ENCODE results near the gene SKIC8. TPM values are rescaled to one million over a fixed set of nuclear protein-coding genes. Genes with fewer than 3 reads are reported as not detected.

SKIC8 gene
- 10 to 100 TPM; 39.4 to 42.4 TPM for total RNA-seq

DNA sequence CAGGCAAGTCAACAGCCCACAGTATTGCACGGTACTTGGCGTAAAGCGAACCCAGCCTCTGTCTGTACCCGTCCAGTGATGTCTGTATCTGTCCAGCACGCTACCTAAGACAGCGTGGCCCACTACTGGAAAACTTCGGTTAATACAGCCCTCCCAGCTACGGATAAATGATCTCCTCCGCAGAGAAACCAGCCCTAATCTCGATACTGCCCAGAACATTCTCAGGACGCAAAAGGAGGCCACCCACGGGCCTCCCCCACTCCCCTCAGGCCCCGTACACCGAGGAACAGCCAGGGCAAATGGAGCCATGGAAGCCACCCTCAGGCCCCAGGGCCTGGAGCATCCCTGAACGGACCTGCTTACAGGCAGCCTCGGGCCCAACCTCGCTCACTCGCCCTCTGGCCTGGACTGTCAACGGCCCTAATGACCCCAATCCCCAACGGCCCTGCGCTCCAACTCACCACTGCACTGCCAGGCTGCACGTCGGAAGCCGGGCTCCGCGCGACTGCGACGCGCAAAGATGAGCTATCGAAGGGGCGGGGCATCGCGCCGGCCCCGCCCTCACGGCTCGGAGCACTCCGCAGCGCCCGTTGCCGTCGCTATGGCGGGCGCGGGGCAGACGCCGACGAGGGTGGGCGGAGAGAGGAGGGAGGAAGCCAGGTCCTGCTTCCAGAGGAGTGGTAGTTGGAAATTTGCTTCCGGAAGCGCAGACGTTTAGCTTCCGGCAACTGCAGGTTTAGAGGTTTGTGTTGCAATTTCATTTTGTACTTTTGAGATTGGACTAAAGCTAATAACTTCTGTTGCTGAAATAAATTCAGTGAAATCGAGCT is at the start of gene SKIC8:
SKIC8 (minus strand) TSS at position 509 of the 830 bp plus-strand sequence. CDS start 3,923 bp downstream, outside the sequence.

DNA sequence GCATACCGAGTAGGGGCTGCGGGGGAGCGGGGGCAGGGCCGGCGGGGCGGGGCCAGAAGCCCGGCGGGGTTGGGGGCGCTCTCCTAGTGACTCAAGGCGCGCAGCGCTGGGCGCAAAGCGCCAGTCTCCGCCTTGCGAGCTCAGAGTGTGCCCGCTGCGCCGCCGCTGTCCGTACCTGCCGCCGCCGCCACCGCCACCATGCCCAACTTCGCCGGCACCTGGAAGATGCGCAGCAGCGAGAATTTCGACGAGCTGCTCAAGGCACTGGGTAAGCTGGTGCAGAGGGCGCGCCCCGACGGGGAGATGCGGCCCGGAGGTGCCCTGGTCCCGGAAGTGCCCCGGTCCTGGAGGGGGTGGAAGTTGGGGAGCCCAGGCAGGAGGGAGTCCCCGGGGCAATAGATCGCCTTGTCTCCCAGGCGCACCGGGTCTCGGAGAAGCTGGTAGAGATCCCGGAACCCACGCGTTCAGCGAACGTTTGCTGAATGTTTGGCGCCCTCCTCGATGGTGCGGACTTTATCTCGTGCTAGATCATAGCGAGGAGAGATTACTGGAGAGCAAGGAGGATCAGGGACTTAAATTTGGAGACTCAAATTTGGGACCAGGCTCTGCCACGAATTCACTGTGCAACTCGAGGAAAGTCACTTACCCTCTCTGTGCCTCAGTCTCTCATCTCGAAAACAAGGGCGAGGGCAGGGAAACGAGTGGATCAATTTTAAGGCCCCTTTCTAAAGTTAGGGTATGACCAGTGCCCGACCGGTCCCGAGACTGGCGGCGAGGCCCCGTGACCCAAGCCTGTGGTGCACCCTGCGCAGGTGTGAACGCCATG is 41.0 kb upstream of the SKIC8 start, which contains the start of gene CRABP1:
CRABP1 (plus strand) TSS at position 123 of the 826 bp plus-strand sequence; CDS start at position 199, 76 bp downstream.

DNA sequence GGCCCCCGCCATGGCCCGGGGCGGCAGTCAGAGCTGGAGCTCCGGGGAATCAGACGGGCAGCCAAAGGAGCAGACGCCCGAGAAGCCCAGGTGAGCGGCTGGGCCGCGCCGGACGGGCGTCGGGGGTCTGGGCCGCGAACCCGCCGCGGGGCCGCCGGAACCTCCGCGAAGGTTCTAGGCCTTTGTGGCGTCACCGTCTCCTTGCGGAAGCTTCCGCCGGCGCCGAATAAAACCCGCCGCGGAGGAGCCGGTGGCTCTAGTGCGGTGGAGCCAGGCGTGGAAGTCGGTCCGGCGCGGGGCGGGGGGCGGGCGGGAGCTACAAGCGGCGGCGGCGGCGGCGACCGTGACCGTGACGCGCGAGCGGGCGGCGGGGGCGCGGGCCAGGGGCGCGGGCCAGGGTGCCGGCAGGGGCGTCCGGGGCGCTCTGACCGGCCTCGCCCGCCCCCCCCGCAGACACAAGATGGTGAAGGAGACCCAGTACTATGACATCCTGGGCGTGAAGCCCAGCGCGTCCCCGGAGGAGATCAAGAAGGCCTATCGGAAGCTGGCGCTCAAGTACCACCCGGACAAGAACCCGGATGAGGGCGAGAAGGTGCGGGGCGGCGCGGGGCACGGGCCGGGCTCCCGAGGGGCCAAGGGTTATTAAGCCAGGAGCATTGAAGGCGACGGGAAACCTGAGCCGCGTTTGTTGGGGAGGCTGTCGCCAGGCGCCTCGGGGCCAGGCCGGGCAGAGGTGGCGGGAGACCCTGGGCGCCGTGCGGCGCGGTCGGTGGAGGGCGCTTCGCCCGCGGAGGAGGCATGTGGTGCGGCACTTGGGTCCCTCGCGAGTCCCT is 34.9 kb downstream of the SKIC8 start, which contains the start of gene DNAJA4:
DNAJA4 (plus strand) TSS at position 259 of the 833 bp plus-strand sequence; CDS start at position 461, 202 bp downstream.

DNA sequence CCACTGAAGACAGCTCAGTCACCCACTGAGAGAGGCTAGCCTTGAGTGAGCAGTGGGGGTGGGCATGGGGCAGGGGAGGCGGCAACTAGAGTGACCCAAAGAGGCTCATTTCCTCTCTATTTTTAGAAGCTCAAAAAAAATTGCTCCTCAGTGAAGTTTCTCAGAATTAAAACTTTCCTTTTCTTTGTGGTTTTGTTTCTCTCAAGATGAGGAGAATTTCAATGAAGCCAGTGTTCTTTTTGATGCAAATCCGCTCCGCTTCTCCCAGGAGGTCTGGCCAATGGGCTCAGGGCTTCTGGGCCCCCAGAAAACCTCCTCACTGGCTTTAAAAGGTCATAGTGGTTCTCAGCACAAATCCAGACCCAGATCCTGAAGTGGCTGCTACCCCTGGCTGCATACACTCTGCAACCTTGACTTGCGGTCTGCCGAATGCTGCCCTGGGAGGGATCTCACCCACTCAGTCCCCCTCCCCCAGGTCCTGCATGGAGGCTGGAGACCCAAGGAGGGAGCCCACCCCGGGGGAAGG is 64.8 kb downstream of the SKIC8 start, which contains the start of gene ACSBG1:
ACSBG1 (minus strand) TSS at position 51 of the 526 bp plus-strand sequence. CDS start 64 bp downstream, outside the sequence.

Other genes with a start within 250 kb of the SKIC8 start
- 10 to 100 TPM; 75.9 to 79.2 TPM for gene TBC1D2B, start 221.9 kb downstream of the SKIC8 start, total RNA-seq
- not detected for gene SH2D7, start 207.0 kb downstream of the SKIC8 start, total RNA-seq
- gene CIB2, start 168.2 kb downstream of the SKIC8 start, total RNA-seq = under 1 TPM; 0.41 to 0.71 TPM
- 10 to 100 TPM; 48.6 to 51.7 TPM for gene IDH3A, start 150.2 kb downstream of the SKIC8 start, total RNA-seq
- under 1 TPM in 1 of 2 experiments, not detected in 1; 0.26 TPM for gene ACSBG1, start 65.0 kb downstream of the SKIC8 start, total RNA-seq
- 10 to 100 TPM; 24.2 to 26.7 TPM for gene DNAJA4, start 35.0 kb downstream of the SKIC8 start, total RNA-seq
- not detected for gene CRABP1, start 40.7 kb upstream of the SKIC8 start, total RNA-seq
- gene IREB2, start 138.6 kb upstream of the SKIC8 start, total RNA-seq = 10 to 100 TPM; 51.3 to 58.8 TPM
- gene HYKK, start 208.0 kb upstream of the SKIC8 start, total RNA-seq = 1 to 10 TPM; 3.8 to 4.0 TPM
- gene PSMA4, start 240.8 kb upstream of the SKIC8 start, total RNA-seq = 100 to 1,000 TPM; 200 to 217 TPM

Measured in activated naive CD4-positive, alpha-beta T cell treated with anti-CD3 and anti-CD28 coated beads, Interleukin-2, amount 10 ng/mL, durations not matched to agents 5 hours and 36 hours (primary cell).